Uterus (tissue), 4 donors: ENCODE results near the gene RPRD2. TPM values are rescaled to one million over a fixed set of nuclear protein-coding genes. Genes with fewer than 3 reads are reported as not detected.

ENCODE experiments used
- DNase-seq, 2 donors: peaks; one replicate each; pipeline ENCODE4 v3.0.0-alpha.2; 2019 to 2020
- H3K27ac ChIP-seq, 2 donors: fragments of 200-600 bp; sonication (generic); 1 replicate in 1 of 2; 2 replicates in 1 of 2; pipeline ENCODE4 v1.5.1; 2016 to 2018
- H3K27me3 ChIP-seq, 2 donors: fragments of 200-600 bp; sonication (generic); one replicate each; pipeline ENCODE4 v1.5.1; 2018 to 2019; ENCODE audit warnings: control low read depth in 1 of 2
- H3K36me3 ChIP-seq, 2 donors: fragments of 200-600 bp; sonication (generic); one replicate each; pipeline ENCODE4 v1.5.1; 2019; ENCODE audit warnings: control low read depth in 1 of 2
- H3K4me1 ChIP-seq, 2 donors: fragments of 200-600 bp; sonication (generic); one replicate each; pipeline ENCODE4 v1.5.1; 2018 to 2019; ENCODE audit warnings: control low read depth in 1 of 2
- H3K4me3 ChIP-seq, 2 donors: fragments of 200-600 bp; sonication (generic); 1 replicate in 1 of 2; 2 replicates in 1 of 2; pipeline ENCODE4 v1.5.1; 2018 to 2019; ENCODE audit warnings: mild to moderate bottlenecking in 1 of 2
- H3K9me3 ChIP-seq, 2 donors: fragments of 200-600 bp; sonication (generic); one replicate each; pipeline ENCODE4 v1.5.1; 2019; ENCODE audit warnings: control low read depth in 1 of 2
- POLR2A ChIP-seq, 2 donors: fragments of 450-650 bp; IDR thresholded peaks; one replicate each; pipeline ENCODE4 v1.6.1; 2016; ENCODE audit warnings: antibody characterized with exemption in 2 of 2, mild to moderate bottlenecking in 1 of 2, moderate library complexity in 1 of 2
- intact Hi-C: fragments of 100-400 bp; cut with DNase I; formaldehyde crosslinking; loops from one replicate; pipeline ENCODE4 v1.15.1; 2023; ENCODE audit warnings: low total_unique reads
- microRNA-seq: library from miRNA; unstranded; fragments of <30 nt; microRNA quantifications from one replicate; pipeline ENCODE4, GENCODE V29; 2016; ENCODE audit warnings: borderline microRNAs expressed, borderline replicate concordance
- total RNA-seq, 4 donors: library from RNA; depleted of rRNA in 3 of 4; stranded (reverse); fragments of >200 nt in 3 of 4; gene quantifications; one replicate each; pipeline versions ENCODE4 v1.1.0 to v1.2.4, GENCODE V29; 2014 to 2023
- TF ChIP-seq, protein P1 (sequence below), 4 experiments: fragments of 200-600 bp in 2 of 4; fragments of 450-650 bp in 2 of 4; sonication (generic) in 2 of 4; IDR thresholded peaks; one replicate each; pipeline ENCODE4 v1.5.1; 2016 to 2019; ENCODE audit warnings: antibody characterized with exemption in 4 of 4, mild to moderate bottlenecking in 2 of 4, moderate library complexity in 1 of 4
- donor health status: DM: yes; HTN: yes; CAD: no.

The RPRD2 gene
- total RNA-seq, 4 donors from 2014 or later: 17.1 to 77.1 (median 37.9) TPM

DNA sequence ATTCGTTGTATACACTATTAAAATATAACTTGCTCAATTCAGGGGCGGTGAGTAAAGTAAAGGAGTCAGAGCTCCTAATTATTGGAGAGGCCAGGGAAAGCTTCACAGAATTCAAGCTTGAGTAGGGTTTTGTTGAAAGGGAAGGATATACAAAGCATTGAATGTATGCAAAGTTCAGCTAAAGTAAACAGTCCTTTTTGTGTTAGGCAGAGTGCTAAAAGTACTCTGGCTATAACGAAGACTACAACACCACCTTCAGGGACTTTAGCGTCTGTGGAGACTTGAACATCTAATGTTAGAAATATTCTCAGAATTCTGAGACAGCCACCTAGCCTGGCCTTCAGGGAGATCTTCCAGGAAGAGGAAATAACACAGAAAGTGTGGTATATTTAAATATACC lies 152.7 kb downstream of the RPRD2 start:
- Histone ChIP-seq H3K27me3 (no peaks in the 10 kb centered on the region), H3K9me3 (no peaks in the 10 kb centered on the region), H3K36me3 (no peaks in the 10 kb centered on the region), H3K4me3 (no peak overlapping the region), H3K4me1 (no peaks in the 10 kb centered on the region), H3K27ac (peak overlapping the region; percentile 85 to 86)
- intact Hi-C loops: no loop called here
- no peak for DNase-seq
- TF ChIP-seq POLR2A (IDR thresholded peaks at IDR 0.05): no peak
- TF ChIP-seq, protein P1, sequence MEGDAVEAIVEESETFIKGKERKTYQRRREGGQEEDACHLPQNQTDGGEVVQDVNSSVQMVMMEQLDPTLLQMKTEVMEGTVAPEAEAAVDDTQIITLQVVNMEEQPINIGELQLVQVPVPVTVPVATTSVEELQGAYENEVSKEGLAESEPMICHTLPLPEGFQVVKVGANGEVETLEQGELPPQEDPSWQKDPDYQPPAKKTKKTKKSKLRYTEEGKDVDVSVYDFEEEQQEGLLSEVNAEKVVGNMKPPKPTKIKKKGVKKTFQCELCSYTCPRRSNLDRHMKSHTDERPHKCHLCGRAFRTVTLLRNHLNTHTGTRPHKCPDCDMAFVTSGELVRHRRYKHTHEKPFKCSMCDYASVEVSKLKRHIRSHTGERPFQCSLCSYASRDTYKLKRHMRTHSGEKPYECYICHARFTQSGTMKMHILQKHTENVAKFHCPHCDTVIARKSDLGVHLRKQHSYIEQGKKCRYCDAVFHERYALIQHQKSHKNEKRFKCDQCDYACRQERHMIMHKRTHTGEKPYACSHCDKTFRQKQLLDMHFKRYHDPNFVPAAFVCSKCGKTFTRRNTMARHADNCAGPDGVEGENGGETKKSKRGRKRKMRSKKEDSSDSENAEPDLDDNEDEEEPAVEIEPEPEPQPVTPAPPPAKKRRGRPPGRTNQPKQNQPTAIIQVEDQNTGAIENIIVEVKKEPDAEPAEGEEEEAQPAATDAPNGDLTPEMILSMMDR (IDR thresholded peaks at IDR 0.05): no peak

DNA sequence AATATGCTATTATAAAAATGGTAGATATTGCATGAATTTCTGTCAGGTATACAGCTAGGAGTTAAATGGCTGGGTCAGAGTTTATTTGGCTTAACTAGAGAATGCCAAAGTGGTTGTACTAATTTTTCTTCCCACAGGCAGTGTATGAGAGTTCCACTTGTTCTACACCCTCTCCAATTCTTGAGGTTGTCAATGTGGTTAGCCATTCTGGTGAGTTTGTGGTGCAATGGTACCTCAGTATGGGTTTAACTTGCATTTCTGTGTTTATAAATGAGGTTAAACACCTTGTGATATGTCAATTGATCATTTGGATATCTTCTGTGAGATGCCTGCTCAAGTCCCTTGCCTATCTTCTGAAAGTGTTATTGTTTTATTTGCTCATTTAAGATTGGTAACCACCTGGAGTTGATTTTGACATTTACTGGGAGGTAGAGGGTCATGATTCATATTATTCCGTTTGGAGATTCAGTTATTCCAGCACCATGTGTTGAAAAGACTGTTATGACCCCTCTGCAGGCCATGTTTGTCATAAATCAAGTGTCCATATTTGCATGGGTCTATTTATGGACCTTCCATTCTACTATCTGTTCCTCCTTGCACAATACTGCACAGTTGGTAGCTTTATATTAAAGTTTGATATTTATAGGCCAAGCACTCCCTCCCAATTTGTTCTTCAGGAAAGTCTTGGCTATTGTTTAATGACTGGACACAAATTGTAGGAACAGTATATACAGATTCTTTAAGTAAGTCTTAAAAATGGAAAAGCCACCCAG lies 157.4 kb downstream of the RPRD2 start:
- H3K9me3 ChIP-seq: no peaks in the 10 kb centered on the region
- H3K4me3 ChIP-seq: no peak overlapping the region
- no peak overlapping the region for H3K27ac ChIP-seq
- no peak for DNase-seq
- no peak for TF ChIP-seq POLR2A (IDR thresholded peaks at IDR 0.05)
- TF ChIP-seq, protein P1 (IDR thresholded peaks at IDR 0.05): no peak
- intact Hi-C loops: no loop called here
- no peaks in the 10 kb centered on the region for H3K36me3 ChIP-seq
- H3K27me3 ChIP-seq: no peaks in the 10 kb centered on the region
- no peaks in the 10 kb centered on the region for H3K4me1 ChIP-seq

DNA sequence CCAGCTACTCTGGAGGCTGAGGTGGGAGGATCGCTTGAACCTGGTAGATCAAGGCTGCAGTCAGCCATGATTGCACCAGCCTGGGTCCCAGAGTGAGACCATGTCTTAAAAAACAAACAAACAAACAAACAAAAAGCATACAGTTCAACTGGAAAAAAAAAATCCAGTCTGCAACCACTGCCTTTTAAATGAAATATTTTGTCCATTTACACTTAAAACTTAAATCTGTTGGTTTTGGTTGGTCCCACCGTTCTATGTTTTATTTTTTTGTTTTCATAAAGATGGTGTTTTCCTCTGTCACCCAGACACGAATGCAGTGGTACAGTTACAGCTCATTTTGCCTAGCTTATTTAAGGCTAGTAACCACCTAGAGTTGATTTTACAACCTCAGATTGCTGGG lies 161.4 kb downstream of the RPRD2 start:
- Histone ChIP-seq H3K9me3 (no peaks in the 10 kb centered on the region), H3K4me1 (no peaks in the 10 kb centered on the region), H3K36me3 (no peaks in the 10 kb centered on the region), H3K4me3 (no peak overlapping the region), H3K27me3 (no peaks in the 10 kb centered on the region), H3K27ac (no peak overlapping the region)
- intact Hi-C loops: no loop called here
- TF ChIP-seq, protein P1 (IDR thresholded peaks at IDR 0.05): no peak
- no peak for TF ChIP-seq POLR2A (IDR thresholded peaks at IDR 0.05)
- no peak for DNase-seq

Small RNA genes lying within 50 kb of the gene (microRNA-seq; reads per million reads assigned to microRNA genes)
- gene MIR6878: not detected

Other genes starting within 250 kb of the RPRD2 start
- gene PLEKHO1, start 214.2 kb upstream of the RPRD2 start, total RNA-seq: 10 to 100 TPM; 18.4 to 95.6 (median 36.2) TPM
- 10 to 100 TPM in 3 of 4 donors, 1 to 10 TPM in 1; 1.3 to 55.1 (median 38.6) TPM for gene ANP32E, start 128.0 kb upstream of the RPRD2 start, total RNA-seq
- under 1 TPM in 2 of 4 donors, not detected in 2; 0.88 to 0.90 TPM for gene CA14, start 106.4 kb upstream of the RPRD2 start, total RNA-seq
- gene APH1A, start 95.1 kb upstream of the RPRD2 start, total RNA-seq: 10 to 100 TPM; 33.2 to 96.7 (median 68.8) TPM
- 10 to 100 TPM in 1 of 4 donors, 1 to 10 TPM in 2, under 1 TPM in 1; 0.88 to 60.8 (median 6.2) TPM for gene C1orf54, start 91.4 kb upstream of the RPRD2 start, total RNA-seq
- gene CIART, start 81.6 kb upstream of the RPRD2 start, total RNA-seq: 10 to 100 TPM in 1 of 4 donors, 1 to 10 TPM in 2, not detected in 1; 2.9 to 30.3 (median 4.9) TPM
- 10 to 100 TPM; 28.6 to 59.3 (median 38.6) TPM for gene MRPS21, start 70.3 kb upstream of the RPRD2 start, total RNA-seq
- 10 to 100 TPM; 38.2 to 99.4 (median 76.7) TPM for gene PRPF3, start 42.6 kb upstream of the RPRD2 start, total RNA-seq
- gene TARS2, start 123.3 kb downstream of the RPRD2 start, total RNA-seq: 10 to 100 TPM in 2 of 4 donors, 1 to 10 TPM in 2; 4.6 to 22.6 (median 10.2) TPM
- 10 to 100 TPM in 2 of 4 donors, 1 to 10 TPM in 2; 1.5 to 38.5 (median 9.5) TPM for gene ECM1, start 144.0 kb downstream of the RPRD2 start, total RNA-seq
- gene FALEC, start 151.6 kb downstream of the RPRD2 start, total RNA-seq: 1 to 10 TPM in 1 of 4 donors, under 1 TPM in 1, not detected in 2; 0.88 to 1.0 TPM
- gene ADAMTSL4, start 185.3 kb downstream of the RPRD2 start, total RNA-seq: 100 to 1,000 TPM in 1 of 4 donors, 10 to 100 TPM in 3; 15.9 to 133 (median 35.4) TPM
- gene MCL1, start 215.5 kb downstream of the RPRD2 start, total RNA-seq: 100 to 1,000 TPM; 125 to 266 (median 207) TPM